ENCODE results near the gene CSNK2A2. TPM values are rescaled to one million over a fixed set of nuclear protein-coding genes. Genes with fewer than 3 reads are reported as not detected.

CSNK2A2 gene
- total and polyA plus RNA-seq, 10 of the 15 experiments (the other 5 are each of a cell fraction or from before 2014, with no cell fraction given) = 17.4 to 79.1 (median 29.4) TPM

DNA sequence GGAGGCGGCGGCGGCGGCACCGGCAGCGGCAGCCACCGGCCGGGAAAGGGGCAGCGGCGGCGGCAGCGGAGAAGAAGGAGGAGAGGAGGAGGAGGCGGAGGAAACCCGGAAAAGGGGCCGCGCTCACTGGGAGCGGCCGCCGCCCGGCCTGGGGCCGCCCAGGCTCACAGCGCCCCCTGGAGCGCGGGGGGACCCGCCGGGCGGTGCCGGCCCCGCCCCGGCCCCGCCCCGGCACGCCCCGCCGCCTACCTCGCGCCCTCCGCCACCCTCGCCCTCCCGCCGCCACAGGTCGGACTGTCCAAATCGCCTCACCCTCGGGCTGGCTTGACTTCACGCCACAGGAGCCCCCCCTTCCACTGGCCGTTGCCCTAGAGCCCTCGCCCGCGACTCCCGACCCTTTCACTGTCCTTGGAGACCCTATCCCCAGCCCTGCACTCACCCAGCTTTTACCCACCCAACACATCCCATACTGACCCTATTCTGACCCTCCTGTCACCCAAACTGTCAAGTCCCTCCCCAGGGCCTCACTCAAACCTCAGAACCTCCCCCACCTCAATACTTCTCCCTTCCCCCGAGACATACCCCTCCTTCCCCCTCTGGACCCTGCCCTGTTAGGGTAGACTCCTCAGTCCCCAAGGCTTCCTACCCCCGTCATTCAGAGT lies at the start of gene CSNK2A2 (continued):
- no peak for TF ChIP-seq SUPT20H (IDR thresholded peaks at IDR 0.05; ENCODE audit: borderline replicate concordance, control insufficient read depth, low read depth, low read length)
- 0 out of 2 replicates have a peak, but pooled peaks have one; percentile 31 for TF ChIP-seq GATAD2B (conservative IDR thresholded peaks at IDR 0.05; ENCODE audit: low read depth)
- no peak for TF ChIP-seq SIN3A (IDR thresholded peaks at IDR 0.05; ENCODE audit: low read depth, low read length)
- no peak for TF ChIP-seq NFYB (IDR thresholded peaks at IDR 0.05; ENCODE audit: insufficient read depth, low read depth, low read length)
- TF ChIP-seq, protein P1, sequence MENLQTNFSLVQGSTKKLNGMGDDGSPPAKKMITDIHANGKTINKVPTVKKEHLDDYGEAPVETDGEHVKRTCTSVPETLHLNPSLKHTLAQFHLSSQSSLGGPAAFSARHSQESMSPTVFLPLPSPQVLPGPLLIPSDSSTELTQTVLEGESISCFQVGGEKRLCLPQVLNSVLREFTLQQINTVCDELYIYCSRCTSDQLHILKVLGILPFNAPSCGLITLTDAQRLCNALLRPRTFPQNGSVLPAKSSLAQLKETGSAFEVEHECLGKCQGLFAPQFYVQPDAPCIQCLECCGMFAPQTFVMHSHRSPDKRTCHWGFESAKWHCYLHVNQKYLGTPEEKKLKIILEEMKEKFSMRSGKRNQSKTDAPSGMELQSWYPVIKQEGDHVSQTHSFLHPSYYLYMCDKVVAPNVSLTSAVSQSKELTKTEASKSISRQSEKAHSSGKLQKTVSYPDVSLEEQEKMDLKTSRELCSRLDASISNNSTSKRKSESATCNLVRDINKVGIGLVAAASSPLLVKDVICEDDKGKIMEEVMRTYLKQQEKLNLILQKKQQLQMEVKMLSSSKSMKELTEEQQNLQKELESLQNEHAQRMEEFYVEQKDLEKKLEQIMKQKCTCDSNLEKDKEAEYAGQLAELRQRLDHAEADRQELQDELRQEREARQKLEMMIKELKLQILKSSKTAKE (IDR thresholded peaks at IDR 0.05; ENCODE audit: low read depth, poor library complexity, severe bottlenecking) = no peak
- peak; percentile 57; the same call in 1 of the 2 replicates for TF ChIP-seq POLR2A (IDR thresholded peaks at IDR 0.05; ENCODE audit: low read depth, low read length)
- TF ChIP-seq BACH1 (IDR thresholded peaks at IDR 0.05; ENCODE audit: borderline replicate concordance) = no peak
- TF ChIP-seq SREBF1 (IDR thresholded peaks at IDR 0.05; ENCODE audit: low read length) = no peak
- no peak for TF ChIP-seq SPI1 (IDR thresholded peaks at IDR 0.05; ENCODE audit: borderline replicate concordance, insufficient read depth, low read depth, low read length)
- no peak for TF ChIP-seq MEF2B (IDR thresholded peaks at IDR 0.05; ENCODE audit: partially characterized antibody, poor library complexity, severe bottlenecking)
- no peak for TF ChIP-seq CREM (IDR thresholded peaks at IDR 0.05; ENCODE audit: low read depth)
- TF ChIP-seq, protein P2, sequence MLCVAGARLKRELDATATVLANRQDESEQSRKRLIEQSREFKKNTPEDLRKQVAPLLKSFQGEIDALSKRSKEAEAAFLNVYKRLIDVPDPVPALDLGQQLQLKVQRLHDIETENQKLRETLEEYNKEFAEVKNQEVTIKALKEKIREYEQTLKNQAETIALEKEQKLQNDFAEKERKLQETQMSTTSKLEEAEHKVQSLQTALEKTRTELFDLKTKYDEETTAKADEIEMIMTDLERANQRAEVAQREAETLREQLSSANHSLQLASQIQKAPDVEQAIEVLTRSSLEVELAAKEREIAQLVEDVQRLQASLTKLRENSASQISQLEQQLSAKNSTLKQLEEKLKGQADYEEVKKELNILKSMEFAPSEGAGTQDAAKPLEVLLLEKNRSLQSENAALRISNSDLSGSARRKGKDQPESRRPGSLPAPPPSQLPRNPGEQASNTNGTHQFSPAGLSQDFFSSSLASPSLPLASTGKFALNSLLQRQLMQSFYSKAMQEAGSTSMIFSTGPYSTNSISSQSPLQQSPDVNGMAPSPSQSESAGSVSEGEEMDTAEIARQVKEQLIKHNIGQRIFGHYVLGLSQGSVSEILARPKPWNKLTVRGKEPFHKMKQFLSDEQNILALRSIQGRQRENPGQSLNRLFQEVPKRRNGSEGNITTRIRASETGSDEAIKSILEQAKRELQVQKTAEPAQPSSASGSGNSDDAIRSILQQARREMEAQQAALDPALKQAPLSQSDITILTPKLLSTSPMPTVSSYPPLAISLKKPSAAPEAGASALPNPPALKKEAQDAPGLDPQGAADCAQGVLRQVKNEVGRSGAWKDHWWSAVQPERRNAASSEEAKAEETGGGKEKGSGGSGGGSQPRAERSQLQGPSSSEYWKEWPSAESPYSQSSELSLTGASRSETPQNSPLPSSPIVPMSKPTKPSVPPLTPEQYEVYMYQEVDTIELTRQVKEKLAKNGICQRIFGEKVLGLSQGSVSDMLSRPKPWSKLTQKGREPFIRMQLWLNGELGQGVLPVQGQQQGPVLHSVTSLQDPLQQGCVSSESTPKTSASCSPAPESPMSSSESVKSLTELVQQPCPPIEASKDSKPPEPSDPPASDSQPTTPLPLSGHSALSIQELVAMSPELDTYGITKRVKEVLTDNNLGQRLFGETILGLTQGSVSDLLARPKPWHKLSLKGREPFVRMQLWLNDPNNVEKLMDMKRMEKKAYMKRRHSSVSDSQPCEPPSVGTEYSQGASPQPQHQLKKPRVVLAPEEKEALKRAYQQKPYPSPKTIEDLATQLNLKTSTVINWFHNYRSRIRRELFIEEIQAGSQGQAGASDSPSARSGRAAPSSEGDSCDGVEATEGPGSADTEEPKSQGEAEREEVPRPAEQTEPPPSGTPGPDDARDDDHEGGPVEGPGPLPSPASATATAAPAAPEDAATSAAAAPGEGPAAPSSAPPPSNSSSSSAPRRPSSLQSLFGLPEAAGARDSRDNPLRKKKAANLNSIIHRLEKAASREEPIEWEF (IDR thresholded peaks at IDR 0.05; ENCODE audit: insufficient replicate concordance, low read depth, low read length) = no peak

Data from GM12878 (cell line).